ENCODE results near the gene MGRN1.

- no peak for TF ChIP-seq CTCF (conservative IDR thresholded peaks at IDR 0.05; ENCODE audit: low read depth, low read length)
- TF ChIP-seq EZH2 (IDR thresholded peaks at IDR 0.05; ENCODE audit: borderline replicate concordance, low read depth, low read length, poor library complexity, severe bottlenecking) = no peak
Measured at GRCh38 chr16:4624827-4625559, 367 bp downstream of the MGRN1 start.
